Fibroblast of mammary gland (primary cell): ENCODE results near the gene ERC1.

Experiments
- DNase-seq: peaks from one replicate; pipeline ENCODE4 v3.0.0-alpha.2; 2010; ENCODE audit warnings: low read depth
- H3K4me3 ChIP-seq: 2 replicates; pipeline ENCODE4 v1.5.1; 2011; ENCODE audit warnings: low read depth, mild to moderate bottlenecking, low read length, moderate library complexity; ENCODE audit not compliant: control insufficient read depth
- CTCF ChIP-seq: conservative IDR thresholded peaks from 2 replicates; pipeline ENCODE4 v1.5.1; 2011; ENCODE audit warnings: low read depth, low read length, inconsistent platforms; ENCODE audit not compliant: control insufficient read depth, insufficient read depth

The ERC1 gene

GRCh38 chr12:1305063-1305434, 314.0 kb downstream of the ERC1 start:
- H3K4me3 ChIP-seq, result no peak overlapping the region
- no peak for TF ChIP-seq CTCF
- DNase-seq, result peak; percentile 67

GRCh38 chr12:1305791-1306500, 314.9 kb downstream of the ERC1 start:
- TF ChIP-seq CTCF, result no peak
- DNase-seq, result no peak
- no peak overlapping the region for H3K4me3 ChIP-seq

- no peak overlapping the region for H3K4me3 ChIP-seq
- TF ChIP-seq CTCF, result no peak
- DNase-seq, result no peak
Observed at GRCh38 chr12:1306817-1307216, 315.8 kb downstream of the ERC1 start.

- no peak for DNase-seq
- TF ChIP-seq CTCF, result no peak
- no peak overlapping the region for H3K4me3 ChIP-seq
Observed at GRCh38 chr12:1307796-1308195, 316.8 kb downstream of the ERC1 start.

- TF ChIP-seq CTCF, result no peak
- no peak overlapping the region for H3K4me3 ChIP-seq
- no peak for DNase-seq
Observed at GRCh38 chr12:1309613-1310012, 318.6 kb downstream of the ERC1 start.

GRCh38 chr12:1310653-1311052, 319.6 kb downstream of the ERC1 start:
- no peak overlapping the region for H3K4me3 ChIP-seq
- TF ChIP-seq CTCF, result no peak
- no peak for DNase-seq

- no peak for TF ChIP-seq CTCF
- no peak for DNase-seq
- H3K4me3 ChIP-seq, result no peak overlapping the region
Observed at GRCh38 chr12:1311145-1311544, 320.1 kb downstream of the ERC1 start.
